ENCODE data around the gene SLC6A13. TPM values are rescaled to one million over a fixed set of nuclear protein-coding genes. Genes with fewer than 3 reads are reported as not detected.

SLC6A13 gene
- total and polyA plus RNA-seq, 2 donors (not counting 1 experiment from before 2014, with no cell fraction given): 0.22 to 0.54 TPM

- Histone ChIP-seq H3K27ac (ENCODE audit: low read length in 2 of 2) (no peak overlapping the region), H3K36me3 (replicated peaks in 1 of 2; ENCODE audit: control extremely low read depth in 1 of 2, control insufficient read depth in 1 of 2, extremely low read depth in 1 of 2, insufficient read depth in 2 of 2, low read length in 1 of 2) (no peaks in the 10 kb centered on the region), H4K20me1 (ENCODE audit: control insufficient read depth, insufficient read depth, low read length, poor library complexity, severe bottlenecking) (no peaks in the 10 kb centered on the region), H3K27me3 (replicated peaks in 1 of 4; ENCODE audit: control extremely low read depth in 1 of 4, control insufficient read depth in 3 of 4, insufficient read depth in 4 of 4, low read length in 3 of 4) (peaks cover 0 to 11% (median 0%) of the 10 kb centered on the region in 4 experiments), H3K4me3 (ENCODE audit: control extremely low read depth in 1 of 5, extremely low read depth in 1 of 5, insufficient read depth in 1 of 5, low read depth in 2 of 5, low read length in 4 of 5) (no peak overlapping the region), H3K4me1 (ENCODE audit: control insufficient read depth in 2 of 2, insufficient read depth in 2 of 2, low read length in 2 of 2) (peaks cover 4 to 11% of the 10 kb centered on the region in 2 donors), H3K4me2 (replicated peaks; ENCODE audit: low read depth, low read length, poor library complexity, severe bottlenecking) (no peak overlapping the region), H2AFZ (ENCODE audit: insufficient read depth, low read depth, low read length, poor library complexity, severe bottlenecking) (no peak overlapping the region), H3K9me3 (ENCODE audit: control extremely low read depth in 1 of 3, control insufficient read depth in 2 of 3, insufficient read depth in 1 of 3, low read length in 2 of 3) (peaks cover 0 to 2% (median 0%) of the 10 kb centered on the region in 3 donors), H3K9ac (ENCODE audit: low read length) (no peak overlapping the region), H3K79me2 (ENCODE audit: control insufficient read depth, insufficient read depth, low read length) (no peaks in the 10 kb centered on the region)
- intact Hi-C loops (cut with micrococcal nuclease): no loop called here
- H3K27me3 Mint-ChIP-seq: peaks cover 27% of the 10 kb centered on the region
- H3K27ac Mint-ChIP-seq: no peak overlapping the region
- ATAC-seq (ENCODE audit: low read depth) (no peak), DNase-seq (no peak)
- 93% methylated on average over 11 of the region's 11 CpGs for WGBS (ENCODE audit: insufficient coverage)
- H3K4me1 Mint-ChIP-seq: peaks cover 3% of the 10 kb centered on the region
- POLR2A ChIA-PET: no interaction called here
- no peaks in the 10 kb centered on the region for H3K9me3 Mint-ChIP-seq (ENCODE audit: insufficient read depth)
- no peak overlapping the region for H3K4me3 Mint-ChIP-seq
- CTCF ChIA-PET: no interaction called here
- TF ChIP-seq EZH2 (IDR thresholded peaks at IDR 0.05; ENCODE audit: borderline replicate concordance, insufficient read depth, low read depth, low read length, poor library complexity, severe bottlenecking): no peak
- TF ChIP-seq CTCF (IDR thresholded peaks at IDR 0.05): no peak
Measured at GRCh38 chr12:186006-186625, 76.5 kb downstream of the SLC6A13 start.

- H3K4me3 ChIP-seq (ENCODE audit: control extremely low read depth in 1 of 5, extremely low read depth in 1 of 5, insufficient read depth in 1 of 5, low read depth in 2 of 5, low read length in 4 of 5): no peak overlapping the region
- H3K9me3 Mint-ChIP-seq (ENCODE audit: insufficient read depth): no peaks in the 10 kb centered on the region
Measured at GRCh38 chr12:185576-185955, 77.1 kb downstream of the SLC6A13 start.

More at GRCh38 chr12:185576-185955, 77.1 kb downstream of the SLC6A13 start:
- Histone ChIP-seq H4K20me1 (ENCODE audit: control insufficient read depth, insufficient read depth, low read length, poor library complexity, severe bottlenecking) (no peaks in the 10 kb centered on the region), H3K4me1 (ENCODE audit: control insufficient read depth in 2 of 2, insufficient read depth in 2 of 2, low read length in 2 of 2) (peaks cover 6 to 11% of the 10 kb centered on the region in 2 donors), H3K9me3 (ENCODE audit: control extremely low read depth in 1 of 3, control insufficient read depth in 2 of 3, insufficient read depth in 1 of 3, low read length in 2 of 3) (peaks cover 0 to 2% (median 0%) of the 10 kb centered on the region in 3 donors), H3K36me3 (replicated peaks in 1 of 2; ENCODE audit: control extremely low read depth in 1 of 2, control insufficient read depth in 1 of 2, extremely low read depth in 1 of 2, insufficient read depth in 2 of 2, low read length in 1 of 2) (no peaks in the 10 kb centered on the region), H3K27ac (ENCODE audit: low read length in 2 of 2) (no peak overlapping the region), H3K4me2 (replicated peaks; ENCODE audit: low read depth, low read length, poor library complexity, severe bottlenecking) (no peak overlapping the region), H3K79me2 (ENCODE audit: control insufficient read depth, insufficient read depth, low read length) (no peaks in the 10 kb centered on the region), H2AFZ (ENCODE audit: insufficient read depth, low read depth, low read length, poor library complexity, severe bottlenecking) (no peak overlapping the region), H3K9ac (ENCODE audit: low read length) (no peak overlapping the region), H3K27me3 (replicated peaks in 1 of 4; ENCODE audit: control extremely low read depth in 1 of 4, control insufficient read depth in 3 of 4, insufficient read depth in 4 of 4, low read length in 3 of 4) (peaks cover 0 to 7% (median 0%) of the 10 kb centered on the region in 4 experiments)
- Mint-ChIP-seq H3K27me3 (peaks cover 27% of the 10 kb centered on the region), H3K4me3 (no peak overlapping the region), H3K27ac (no peak overlapping the region), H3K4me1 (peaks cover 3% of the 10 kb centered on the region)
- intact Hi-C loops (cut with micrococcal nuclease): no loop called here
- ATAC-seq (ENCODE audit: low read depth): no peak
- POLR2A ChIA-PET: no interaction called here
- TF ChIP-seq EZH2 (IDR thresholded peaks at IDR 0.05; ENCODE audit: borderline replicate concordance, insufficient read depth, low read depth, low read length, poor library complexity, severe bottlenecking) (no peak), CTCF (IDR thresholded peaks at IDR 0.05) (no peak)
- DNase-seq: no peak
- CTCF ChIA-PET: no interaction called here
- 83% methylated on average over 8 of the region's 8 CpGs for WGBS (ENCODE audit: insufficient coverage)

Measured in B cell (primary cell).